K562 (cell line): ENCODE results near the gene NTNG1.

Experiments used
- LARP7 ChIP-seq: fragments of 450-650 bp; IDR thresholded peaks from 2 replicates; pipeline ENCODE4 v1.6.1; 2016
- NR2C2 ChIP-seq, 2 experiments: fragments of 200-800 bp in 1 of 2; sonication (Bioruptor generic) in 1 of 2; sonication (generic) in 1 of 2; formaldehyde crosslinking in 1 of 2; IDR thresholded peaks; 2 replicates each; pipeline versions ENCODE4 v1.6.1 to v1.8.0; 2016 to 2022; ENCODE audit warnings: mild to moderate bottlenecking in 1 of 2, missing compliant biosample characterization in 1 of 2, missing genetic modification characterization in 1 of 2, missing genetic modification reagents in 1 of 2
- POLR2A ChIP-seq: fragments of 450-650 bp; conservative IDR thresholded peaks from 2 replicates; pipeline ENCODE4 v1.6.1; 2016
- ZNF224 ChIP-seq: sonication (generic); formaldehyde crosslinking; IDR thresholded peaks from 2 replicates; pipeline ENCODE4 v1.8.0; 2022; ENCODE audit warnings: mild to moderate bottlenecking, missing genetic modification reagents
- TF ChIP-seq, protein P1 (sequence below): fragments of 450-650 bp; IDR thresholded peaks from 2 replicates; pipeline ENCODE4 v1.6.1; 2016; ENCODE audit warnings: antibody characterized with exemption

DNA sequence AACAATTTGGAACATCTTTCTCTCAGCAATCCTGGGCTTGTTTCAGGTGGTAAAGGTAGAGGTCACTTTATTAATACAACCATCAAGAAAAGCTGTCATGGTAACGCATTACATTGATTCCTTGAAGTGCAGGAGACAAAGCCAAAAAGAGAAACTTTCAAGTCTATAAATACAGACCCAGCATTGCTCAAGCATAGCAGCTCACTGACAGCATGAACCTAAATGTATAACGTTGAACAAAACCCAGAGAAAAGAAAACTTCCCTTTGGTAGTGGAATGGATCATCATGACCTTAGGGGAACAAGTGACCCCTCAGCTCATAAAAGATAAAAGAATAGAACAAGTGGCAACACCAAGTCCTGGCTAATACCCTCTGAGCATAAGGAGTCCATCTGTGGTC is 332.2 kb downstream of the NTNG1 start:
- TF ChIP-seq POLR2A (no peak), ZNF224 (CRISPR knock-in tag) (no peak), NR2C2 (CRISPR knock-in tag; IDR thresholded peaks at IDR 0.05) (no peak), NR2C2 (tag; IDR thresholded peaks at IDR 0.05) (no peak), LARP7 (no peak)
- TF ChIP-seq, protein P1, sequence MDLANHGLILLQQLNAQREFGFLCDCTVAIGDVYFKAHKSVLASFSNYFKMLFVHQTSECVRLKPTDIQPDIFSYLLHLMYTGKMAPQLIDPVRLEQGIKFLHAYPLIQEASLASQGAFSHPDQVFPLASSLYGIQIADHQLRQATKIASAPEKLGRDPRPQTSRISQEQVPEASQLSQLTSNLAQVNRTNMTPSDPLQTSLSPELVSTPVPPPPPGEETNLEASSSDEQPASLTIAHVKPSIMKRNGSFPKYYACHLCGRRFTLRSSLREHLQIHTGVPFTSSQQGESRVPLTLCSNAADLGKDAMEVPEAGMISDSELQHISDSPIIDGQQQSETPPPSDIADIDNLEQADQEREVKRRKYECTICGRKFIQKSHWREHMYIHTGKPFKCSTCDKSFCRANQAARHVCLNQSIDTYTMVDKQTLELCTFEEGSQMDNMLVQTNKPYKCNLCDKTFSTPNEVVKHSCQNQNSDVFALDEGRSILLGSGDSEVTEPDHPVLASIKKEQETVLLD, result no peak
